GDM1 (cell line): ENCODE measurements around the gene RNF19B.
A peak's percentile ranks its signal among the peaks of the same experiment; 100 is the strongest.
"Not testable (repeated sequence)": the region's sequence is repeated elsewhere in the genome, so short reads cannot be mapped to it uniquely, and the experiment has no call there.

ENCODE experiments used
- DNase-seq: peaks from one replicate; lab custom pipeline; 2025; lab: John Stamatoyannopoulos, UW

RNF19B gene

GRCh38 chr1:32992489-32993323 lies 28.1 kb upstream of the RNF19B start:
- peak; percentile 97 for DNase-seq

DNA sequence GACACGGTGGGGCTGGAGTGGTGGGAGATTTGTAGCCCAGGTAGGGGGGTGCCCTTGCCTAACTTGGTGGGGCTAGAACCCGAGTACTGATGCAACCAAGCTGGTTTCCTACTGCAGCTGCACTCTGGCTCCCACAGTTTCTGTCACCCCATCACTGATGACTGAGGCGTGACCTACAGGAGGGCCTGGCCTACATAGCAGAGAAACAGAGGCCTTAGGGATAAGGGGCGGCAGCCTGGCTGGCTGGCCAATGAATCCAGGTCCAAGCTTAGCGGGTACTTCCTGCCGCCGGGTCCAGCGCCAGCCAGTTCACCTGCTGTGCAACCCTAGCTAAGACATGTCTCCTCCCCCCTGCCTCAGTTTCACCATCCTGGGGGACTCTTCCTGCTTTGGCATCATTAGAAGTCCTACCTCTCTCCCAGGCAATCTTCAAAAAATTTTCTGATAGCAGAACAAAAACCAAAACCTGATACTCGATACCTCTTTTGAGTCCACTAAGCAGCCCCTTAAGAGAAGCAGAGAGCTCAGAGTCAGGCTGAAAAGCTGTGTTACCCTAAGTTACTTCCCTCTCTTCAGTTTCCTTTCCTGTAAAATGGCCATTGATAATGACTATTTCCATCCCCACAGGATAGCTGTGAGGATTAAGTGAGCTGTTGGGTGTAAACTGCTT lies 27.3 kb upstream of the RNF19B start:
- DNase-seq: no peak

- no peak for DNase-seq
Measured at GRCh38 chr1:32991386-32991785, 26.8 kb upstream of the RNF19B start.

GRCh38 chr1:32990887-32991286 lies 26.3 kb upstream of the RNF19B start:
- DNase-seq: no peak

GRCh38 chr1:32989160-32990050 lies 24.8 kb upstream of the RNF19B start:
- DNase-seq: peak; percentile 75

DNA sequence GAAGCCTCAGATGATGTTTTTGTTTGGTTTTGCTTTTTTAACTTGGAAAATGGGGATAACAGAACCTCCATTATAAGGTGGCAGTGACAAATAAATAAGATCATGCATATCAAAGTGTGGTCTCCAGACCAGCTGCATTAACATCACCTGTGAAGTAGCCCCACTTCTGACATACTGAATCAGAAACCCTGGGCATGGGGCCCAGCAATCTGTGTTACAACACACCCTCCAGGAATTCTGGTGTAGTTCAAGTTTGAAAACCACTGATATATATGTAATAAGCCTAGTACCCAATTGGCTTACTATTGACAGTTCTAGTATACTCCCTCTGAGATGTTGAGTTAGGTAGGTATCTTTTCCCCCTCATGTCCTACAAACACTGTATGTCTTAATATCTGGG lies 24.1 kb upstream of the RNF19B start:
- no peak for DNase-seq

DNA sequence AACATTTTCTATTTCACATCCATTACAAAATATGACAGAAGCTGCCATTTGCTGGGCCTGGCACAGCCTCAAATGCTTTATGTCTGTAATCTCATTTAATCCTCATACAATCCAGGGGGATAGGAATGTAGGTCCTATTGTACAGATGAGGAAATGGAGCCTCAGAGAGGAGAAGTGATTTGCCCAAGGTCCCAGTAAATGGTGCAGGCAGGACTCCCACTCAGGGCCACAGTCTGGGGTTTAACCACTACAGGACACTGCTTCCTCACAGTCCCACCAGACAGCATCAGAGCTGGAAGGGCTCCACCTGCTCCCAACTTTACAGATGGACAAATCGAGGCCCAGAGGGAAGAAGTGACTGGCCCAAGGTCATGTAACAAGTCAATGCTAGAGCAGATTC lies 20.6 kb upstream of the RNF19B start:
- DNase-seq: no peak

GRCh38 chr1:32984455-32985171 lies 20.0 kb upstream of the RNF19B start:
- no peak for DNase-seq

DNA sequence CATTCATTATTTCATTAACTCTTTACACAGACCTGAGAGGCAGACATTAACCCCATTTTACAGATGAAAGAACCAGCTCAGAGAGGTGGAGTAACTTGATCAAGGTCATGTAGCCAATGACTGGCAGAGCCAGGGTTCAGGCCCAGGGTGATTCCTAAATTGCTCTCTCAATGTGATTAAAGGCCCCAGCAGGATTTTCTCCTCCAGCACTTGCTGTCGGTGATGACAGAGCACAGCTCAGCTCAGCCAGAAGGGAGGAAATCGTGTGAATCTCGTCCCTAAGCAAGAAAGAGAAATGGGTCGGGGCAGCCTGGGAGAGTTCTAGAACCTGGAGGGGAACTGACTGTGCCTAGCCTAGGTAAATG lies 19.5 kb upstream of the RNF19B start:
- no peak for DNase-seq

DNA sequence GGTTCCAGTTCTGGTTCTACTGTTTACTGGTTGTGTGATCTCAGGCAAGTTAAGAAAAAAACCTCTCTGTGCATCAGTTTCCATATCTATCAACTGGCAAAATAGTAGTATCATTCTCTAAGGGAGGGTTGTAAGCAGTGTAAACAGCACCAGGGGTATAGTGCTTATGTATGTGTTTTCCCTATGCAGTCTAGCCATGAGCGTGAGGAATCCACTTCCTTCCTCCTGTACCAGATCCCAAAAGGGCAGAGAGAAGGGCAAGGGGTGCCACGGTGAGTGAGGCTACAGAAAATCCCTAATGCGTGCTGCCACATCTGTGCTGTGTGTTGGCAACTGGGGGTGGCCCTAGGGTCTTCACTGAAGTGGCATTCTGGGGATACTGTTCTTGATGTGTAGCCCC lies 18.4 kb upstream of the RNF19B start:
- DNase-seq: no peak

DNA sequence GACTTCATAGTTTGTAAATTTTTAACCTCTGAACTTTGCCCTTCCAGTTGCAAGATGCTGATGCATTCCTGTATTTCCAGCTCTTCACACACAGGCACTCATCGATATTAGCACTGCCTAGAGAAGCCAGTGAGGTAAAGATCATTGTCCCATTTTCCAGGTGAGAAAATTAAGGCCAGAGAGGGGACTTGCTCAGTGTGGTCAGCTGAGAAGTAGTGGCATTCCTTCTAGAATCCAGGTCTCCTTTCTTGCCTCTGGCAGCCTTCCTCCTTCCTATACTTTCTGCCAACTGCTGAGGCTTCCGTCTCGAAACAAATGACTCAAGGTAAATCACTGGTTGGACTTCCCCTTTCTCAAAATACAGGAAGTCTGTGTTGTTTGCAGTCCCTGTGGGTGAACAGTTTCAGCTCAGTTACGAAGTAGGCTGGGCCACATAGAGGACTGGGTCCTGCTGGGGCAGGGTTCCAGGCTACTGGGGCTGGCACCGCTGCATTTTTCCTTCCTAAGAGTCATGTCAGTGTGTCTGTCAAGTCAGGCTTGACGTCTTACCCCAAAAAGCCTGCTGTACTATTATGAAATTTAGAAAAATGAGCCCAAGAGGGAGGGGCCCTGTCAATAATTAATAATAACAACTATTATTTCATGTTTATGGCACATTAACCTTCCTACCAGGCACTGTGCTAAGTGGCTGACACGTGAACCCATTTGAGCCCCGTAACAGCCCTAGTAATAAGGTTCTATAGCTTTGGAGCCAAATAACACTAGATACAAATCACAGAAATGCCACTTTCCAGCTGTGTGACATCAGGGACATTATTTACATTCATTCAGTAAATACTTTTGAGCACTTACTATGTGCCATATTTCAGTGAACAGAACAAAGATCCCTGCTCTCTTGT lies 16.6 kb upstream of the RNF19B start:
- DNase-seq: peak; percentile 82

- no peak for DNase-seq
Measured at GRCh38 chr1:32980080-32980479, 15.5 kb upstream of the RNF19B start.

GRCh38 chr1:32978854-32979253 lies 14.2 kb upstream of the RNF19B start:
- DNase-seq: no peak

DNA sequence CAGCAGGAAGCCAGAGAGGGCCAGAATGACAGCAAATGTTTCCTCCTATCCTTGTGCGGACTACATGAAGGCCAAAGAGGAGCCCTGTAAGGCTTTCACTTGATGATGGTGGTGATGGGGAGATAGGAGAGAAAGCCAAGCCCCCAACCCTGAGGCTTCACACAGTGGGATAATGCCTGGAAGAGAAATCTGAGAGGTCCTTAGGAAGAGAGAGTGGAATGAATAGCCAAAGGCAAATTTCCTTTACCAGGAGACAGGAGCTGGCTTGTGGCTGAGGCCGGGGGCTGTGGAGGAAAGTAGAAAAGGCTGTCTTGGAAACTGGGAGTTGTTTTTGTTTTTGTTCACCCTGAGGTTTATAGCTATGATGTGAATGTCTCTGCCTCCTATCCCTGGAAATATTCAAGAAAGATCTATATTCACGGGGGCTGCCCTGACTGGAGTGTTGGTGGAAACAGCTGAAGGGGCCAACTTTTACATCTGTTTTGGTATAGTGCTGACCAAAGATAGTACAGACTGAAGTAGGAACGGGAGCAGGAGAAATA lies 13.0 kb upstream of the RNF19B start:
- no peak for DNase-seq

DNA sequence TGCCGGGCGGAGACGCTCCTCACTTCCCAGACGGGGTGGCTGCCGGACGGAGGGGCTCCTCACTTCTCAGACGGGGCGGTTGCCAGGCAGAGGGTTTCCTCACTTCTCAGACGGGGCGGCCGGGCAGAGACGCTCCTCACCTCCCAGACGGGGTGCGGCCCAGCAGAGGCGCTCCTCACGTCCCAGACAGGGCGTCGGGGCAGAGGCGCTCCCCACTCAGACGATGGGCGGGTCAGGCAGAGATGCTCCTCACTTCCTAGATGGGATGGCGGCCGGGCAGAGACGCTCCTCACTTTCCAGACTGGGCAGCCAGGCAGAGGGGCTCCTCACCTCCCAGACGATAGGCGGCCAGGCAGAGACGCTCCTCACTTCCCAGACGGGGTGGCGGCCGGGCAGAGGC lies 10.4 kb upstream of the RNF19B start:
- not testable (repeated sequence) for DNase-seq

DNA sequence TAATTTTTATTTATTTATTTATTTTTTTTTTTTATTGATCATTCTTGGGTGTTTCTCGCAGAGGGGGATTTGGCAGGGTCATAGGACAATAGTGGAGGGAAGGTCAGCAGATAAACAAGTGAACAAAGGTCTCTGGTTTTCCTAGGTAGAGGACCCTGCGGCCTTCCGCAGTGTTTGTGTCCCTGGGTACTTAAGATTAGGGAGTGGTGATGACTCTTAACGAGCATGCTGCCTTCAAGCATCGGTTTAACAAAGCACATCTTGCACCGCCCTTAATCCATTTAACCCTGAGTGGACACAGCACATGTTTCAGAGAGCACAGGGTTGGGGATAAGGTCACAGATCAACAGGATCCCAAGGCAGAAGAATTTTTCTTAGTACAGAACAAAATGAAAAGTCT lies 8.8 kb upstream of the RNF19B start:
- not testable (repeated sequence) for DNase-seq

GRCh38 chr1:32972814-32973428 lies 8.3 kb upstream of the RNF19B start:
- DNase-seq: no peak

GRCh38 chr1:32971576-32971975 lies 7.0 kb upstream of the RNF19B start:
- no peak for DNase-seq

GRCh38 chr1:32971156-32971555 lies 6.5 kb upstream of the RNF19B start:
- no peak for DNase-seq

GRCh38 chr1:32969566-32969965 lies 5.0 kb upstream of the RNF19B start:
- no peak for DNase-seq
